BLaER1 (cell line): ENCODE measurements around the gene UBE2G2.

Experiments used
- H3K27ac ChIP-seq: shearing (Covaris generic); formaldehyde crosslinking; 2 replicates; pipeline ENCODE4 v1.8.1; 2022
- H3K27me3 ChIP-seq: shearing (Covaris generic); formaldehyde crosslinking; 2 replicates; pipeline ENCODE4 v1.8.1; 2022
- H3K36me3 ChIP-seq: shearing (Covaris generic); formaldehyde crosslinking; 2 replicates; pipeline ENCODE4 v1.8.1; 2022
- H3K4me1 ChIP-seq: shearing (Covaris generic); formaldehyde crosslinking; 2 replicates; pipeline ENCODE4 v1.8.1; 2022
- H3K4me2 ChIP-seq: shearing (Covaris generic); formaldehyde crosslinking; 2 replicates; pipeline ENCODE4 v1.8.1; 2022
- H3K4me3 ChIP-seq: shearing (Covaris generic); formaldehyde crosslinking; 2 replicates; pipeline ENCODE4 v1.8.1; 2022
- H3K9ac ChIP-seq: shearing (Covaris generic); formaldehyde crosslinking; 2 replicates; pipeline ENCODE4 v1.8.1; 2022
- H3K9me3 ChIP-seq: shearing (Covaris generic); formaldehyde crosslinking; 2 replicates; pipeline ENCODE4 v1.8.1; 2022
- H4K20me1 ChIP-seq: shearing (Covaris generic); formaldehyde crosslinking; 2 replicates; pipeline ENCODE4 v1.8.1; 2022
- Cebpa-rat ChIP-seq: shearing (Covaris generic); IDR thresholded peaks from 2 replicates; pipeline ENCODE4 v1.8.1; 2022

The UBE2G2 gene

DNA sequence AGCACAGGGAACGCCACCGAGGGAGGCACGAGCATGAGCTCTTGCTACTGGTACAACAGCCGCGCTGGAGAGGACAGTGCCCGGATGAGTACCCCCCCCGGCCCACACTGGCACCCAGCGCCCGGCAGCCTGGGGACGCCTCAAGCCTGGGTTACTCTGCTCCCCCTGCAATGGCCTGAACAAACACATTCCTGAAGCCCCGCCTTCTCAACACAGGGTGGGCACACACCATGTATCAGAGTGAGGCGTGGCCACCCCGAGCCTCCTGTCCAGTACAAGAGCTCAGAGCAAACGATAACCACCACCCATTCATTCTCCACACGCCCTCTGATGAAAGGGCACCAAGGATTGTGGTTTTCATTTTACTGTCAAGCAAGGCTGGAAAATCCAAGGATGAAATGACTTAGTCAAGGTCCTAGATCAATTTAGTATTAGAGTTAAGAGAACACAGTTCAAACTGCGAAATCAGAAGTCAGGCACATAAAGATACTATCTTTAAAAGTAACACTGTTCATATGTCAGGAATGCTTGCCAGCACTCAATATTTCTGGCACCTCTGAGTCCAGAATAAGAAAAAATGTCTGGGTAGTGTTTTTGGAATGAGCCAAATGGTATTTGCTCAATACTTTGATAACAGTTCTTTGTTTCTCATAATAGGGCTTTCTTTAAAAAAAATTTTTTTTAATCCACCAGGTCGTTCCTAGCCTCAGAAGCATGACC, 22.0 kb downstream of the UBE2G2 start:
- TF ChIP-seq Cebpa-rat: no peak
- Histone ChIP-seq H3K36me3 (peaks cover 75% of the 10 kb centered on the region), H3K4me3 (no peak overlapping the region), H4K20me1 (peaks cover 85% of the 10 kb centered on the region), H3K9me3 (0 out of 2 replicates have a peak, but pooled peaks cover 3% of the 10 kb centered on the region), H3K27ac (no peak overlapping the region), H3K27me3 (no peaks in the 10 kb centered on the region), H3K4me1 (peaks cover 36% of the 10 kb centered on the region), H3K4me2 (peak overlapping the region; percentile 52), H3K9ac (no peak overlapping the region; the same call in 1 of the 2 replicates)

DNA sequence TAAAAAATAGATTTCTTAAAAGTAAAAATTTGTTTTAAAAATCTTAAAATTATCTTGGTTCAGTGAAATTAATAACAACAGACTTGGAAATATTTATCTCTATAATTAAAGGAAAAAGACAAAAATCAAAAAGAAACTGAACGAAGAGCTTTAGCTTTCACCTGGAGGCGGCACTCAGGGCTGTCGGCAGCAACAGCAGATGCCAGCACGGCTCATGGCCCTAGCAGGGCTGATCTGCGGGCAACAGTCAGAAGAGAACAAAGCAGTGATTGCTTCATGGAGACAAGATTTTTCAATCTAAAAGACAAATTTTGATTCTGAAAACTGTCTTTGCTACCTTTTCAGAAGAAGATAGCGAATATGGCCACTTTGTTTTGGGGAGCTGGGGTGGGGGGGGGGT, 22.6 kb downstream of the UBE2G2 start:
- Histone ChIP-seq H3K4me1 (peaks cover 42% of the 10 kb centered on the region), H3K27ac (no peak overlapping the region), H3K36me3 (peaks cover 74% of the 10 kb centered on the region), H3K27me3 (no peaks in the 10 kb centered on the region), H4K20me1 (peaks cover 85% of the 10 kb centered on the region), H3K9ac (no peak overlapping the region), H3K4me2 (no peak overlapping the region), H3K4me3 (no peak overlapping the region), H3K9me3 (0 out of 2 replicates have a peak, but pooled peaks cover 3% of the 10 kb centered on the region)
- no peak for TF ChIP-seq Cebpa-rat

DNA sequence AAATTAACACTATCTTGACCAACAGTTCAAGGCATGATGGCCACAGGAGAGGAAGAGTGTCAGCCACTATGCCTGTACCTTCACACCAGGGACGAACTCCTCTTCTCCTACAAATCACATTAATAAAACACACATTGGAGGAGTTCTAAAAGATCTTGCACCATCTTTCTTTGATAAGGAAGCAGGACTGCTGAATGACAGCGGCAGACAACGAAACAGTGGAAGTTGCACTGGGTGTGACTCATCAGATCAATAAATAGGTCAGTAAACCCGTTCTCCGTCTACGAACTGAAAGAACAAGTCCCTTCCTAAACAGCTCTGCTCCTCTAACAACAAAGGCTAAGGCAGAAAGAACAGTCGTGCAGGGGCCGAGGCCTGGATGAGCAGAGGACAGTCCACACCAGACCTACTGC, 23.1 kb downstream of the UBE2G2 start:
- peaks cover 47% of the 10 kb centered on the region for H3K4me1 ChIP-seq
- H3K4me2 ChIP-seq: no peak overlapping the region
- no peak for TF ChIP-seq Cebpa-rat
- 0 out of 2 replicates have a peak, but pooled peaks cover 3% of the 10 kb centered on the region for H3K9me3 ChIP-seq
- peaks cover 84% of the 10 kb centered on the region for H4K20me1 ChIP-seq
- no peak overlapping the region for H3K27ac ChIP-seq
- H3K9ac ChIP-seq: no peak overlapping the region
- no peak overlapping the region for H3K4me3 ChIP-seq
- no peaks in the 10 kb centered on the region for H3K27me3 ChIP-seq
- peaks cover 70% of the 10 kb centered on the region for H3K36me3 ChIP-seq

DNA sequence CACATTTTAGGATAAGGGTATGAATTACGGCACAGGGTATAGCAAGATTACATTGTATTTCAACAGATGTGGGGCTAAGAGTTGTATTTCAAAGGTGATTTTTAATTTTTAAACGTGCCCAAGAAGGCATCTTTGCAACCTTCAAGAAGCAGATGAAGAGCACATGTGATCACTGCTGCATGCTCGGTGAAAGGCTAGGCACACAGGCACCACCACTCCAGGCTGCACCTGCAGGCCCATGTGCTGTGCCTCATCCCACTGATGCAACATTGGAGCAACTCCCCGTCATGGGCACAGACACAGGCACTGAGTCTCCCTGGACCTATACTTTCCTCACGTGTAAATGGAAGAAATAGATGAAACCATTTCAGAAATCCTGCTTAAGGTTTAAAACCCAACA, 23.5 kb downstream of the UBE2G2 start:
- Histone ChIP-seq H3K9me3 (no peaks in the 10 kb centered on the region), H3K36me3 (peaks cover 69% of the 10 kb centered on the region), H3K4me2 (no peak overlapping the region)

DNA sequence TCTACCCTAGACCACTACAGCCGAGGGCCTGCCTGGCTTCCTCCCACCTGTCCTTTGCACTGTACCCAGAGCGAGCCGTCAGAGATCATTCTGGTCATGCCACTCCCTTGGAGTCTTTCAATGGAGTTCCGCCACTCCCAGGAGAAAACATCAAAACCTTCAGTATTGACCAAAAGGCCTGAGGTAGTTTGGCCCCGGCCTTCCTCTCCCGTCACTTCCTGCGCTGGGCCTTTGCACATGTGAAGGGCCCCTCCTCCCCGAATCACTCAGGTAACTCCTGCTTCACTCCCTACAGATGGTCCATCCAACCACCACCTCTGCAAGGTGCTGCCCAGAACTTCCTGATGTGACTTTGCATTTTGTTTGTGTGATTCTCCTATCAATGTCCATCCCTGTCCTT, 26.6 kb downstream of the UBE2G2 start:
- Histone ChIP-seq H3K4me1 (peaks cover 59% of the 10 kb centered on the region), H3K9ac (no peak overlapping the region), H3K4me3 (no peak overlapping the region), H3K27me3 (no peaks in the 10 kb centered on the region), H3K4me2 (no peak overlapping the region), H3K36me3 (peaks cover 79% of the 10 kb centered on the region), H3K9me3 (no peaks in the 10 kb centered on the region), H4K20me1 (peaks cover 82% of the 10 kb centered on the region), H3K27ac (no peak overlapping the region)
- no peak for TF ChIP-seq Cebpa-rat

More for the DNA sequence above, 23.5 kb downstream of the UBE2G2 start:
- H3K4me1 ChIP-seq: peaks cover 51% of the 10 kb centered on the region
- H4K20me1 ChIP-seq: peaks cover 84% of the 10 kb centered on the region
- no peak overlapping the region for H3K27ac ChIP-seq
- no peaks in the 10 kb centered on the region for H3K27me3 ChIP-seq
- no peak overlapping the region for H3K4me3 ChIP-seq
- H3K9ac ChIP-seq: no peak overlapping the region
- no peak for TF ChIP-seq Cebpa-rat

DNA sequence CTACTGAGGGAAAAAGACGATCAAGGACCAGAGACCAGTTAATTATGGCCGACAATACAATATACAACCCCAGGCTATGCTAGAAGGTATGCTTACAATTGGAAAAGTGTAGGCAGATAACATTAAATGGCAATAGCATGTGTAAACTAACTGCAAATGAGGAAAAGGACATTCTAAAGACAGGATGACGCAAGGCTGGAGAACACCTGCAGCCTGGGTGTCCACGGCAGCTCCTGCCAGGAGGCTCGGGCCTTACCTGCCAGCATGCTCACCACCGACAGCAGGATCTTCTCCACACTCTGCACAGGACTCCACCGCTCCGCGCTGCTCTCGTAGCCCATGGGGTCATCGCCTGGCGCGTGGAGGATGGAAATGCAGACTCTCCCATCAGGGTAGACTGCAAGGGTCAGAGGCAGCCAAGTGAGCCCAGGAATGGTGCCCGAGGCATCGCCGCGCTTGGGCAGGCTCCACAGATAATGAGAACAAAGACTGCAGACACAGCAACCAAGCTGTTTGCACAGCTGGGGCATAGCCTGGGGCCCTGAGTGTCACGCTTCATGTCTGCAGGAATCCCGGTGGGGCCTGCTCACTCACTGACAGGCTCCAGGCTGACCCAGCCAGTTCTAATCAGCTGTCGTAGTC, 28.2 kb downstream of the UBE2G2 start:
- Histone ChIP-seq H3K4me2 (peak overlapping the region; percentile 84), H3K4me1 (peaks cover 64% of the 10 kb centered on the region), H3K27me3 (no peaks in the 10 kb centered on the region), H4K20me1 (peaks cover 82% of the 10 kb centered on the region), H3K36me3 (peaks cover 74% of the 10 kb centered on the region), H3K9me3 (no peaks in the 10 kb centered on the region), H3K27ac (peak overlapping the region; percentile 35; the same call in 1 of the 2 replicates), H3K4me3 (no peak overlapping the region), H3K9ac (no peak overlapping the region)
- TF ChIP-seq Cebpa-rat: no peak

DNA sequence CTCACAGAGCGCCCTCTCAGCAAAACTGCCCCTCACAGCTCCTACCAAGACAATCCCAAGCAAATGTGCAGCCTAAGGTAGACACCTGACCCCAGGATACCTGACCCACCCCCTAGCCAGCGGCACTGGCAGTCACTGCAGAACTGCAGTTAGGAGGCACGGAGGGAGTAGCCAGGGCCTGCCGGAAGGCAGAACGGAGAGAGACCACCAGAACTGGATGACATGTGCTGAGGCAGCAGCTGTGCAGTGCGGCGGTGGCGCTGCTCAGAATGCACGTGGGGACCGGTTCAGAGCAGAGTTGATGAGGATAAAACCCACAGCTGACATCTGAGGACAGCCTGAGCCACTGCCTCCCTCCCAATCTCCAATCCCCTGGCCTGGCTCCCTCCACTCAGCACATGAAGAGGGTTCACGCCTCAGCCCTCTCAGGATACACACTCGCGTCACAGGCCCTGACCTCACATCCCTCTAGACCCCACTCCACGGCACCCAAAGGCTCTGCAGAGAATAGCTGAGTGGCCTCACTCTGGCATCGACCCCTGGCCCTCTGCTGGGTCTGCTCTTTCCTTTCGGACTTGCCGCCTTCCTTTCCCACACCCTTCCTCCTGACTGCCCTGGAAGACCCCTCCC, 29.6 kb downstream of the UBE2G2 start:
- H3K27me3 ChIP-seq: no peaks in the 10 kb centered on the region
- peaks cover 75% of the 10 kb centered on the region for H3K4me1 ChIP-seq
- H4K20me1 ChIP-seq: peaks cover 91% of the 10 kb centered on the region
- TF ChIP-seq Cebpa-rat: no peak
- H3K9me3 ChIP-seq: no peaks in the 10 kb centered on the region
- 0 out of 2 replicates have a peak overlapping the region, but pooled peaks have one; percentile 1 for H3K27ac ChIP-seq
- peaks cover 60% of the 10 kb centered on the region for H3K36me3 ChIP-seq
- no peak overlapping the region for H3K9ac ChIP-seq
- H3K4me2 ChIP-seq: no peak overlapping the region
- no peak overlapping the region for H3K4me3 ChIP-seq

DNA sequence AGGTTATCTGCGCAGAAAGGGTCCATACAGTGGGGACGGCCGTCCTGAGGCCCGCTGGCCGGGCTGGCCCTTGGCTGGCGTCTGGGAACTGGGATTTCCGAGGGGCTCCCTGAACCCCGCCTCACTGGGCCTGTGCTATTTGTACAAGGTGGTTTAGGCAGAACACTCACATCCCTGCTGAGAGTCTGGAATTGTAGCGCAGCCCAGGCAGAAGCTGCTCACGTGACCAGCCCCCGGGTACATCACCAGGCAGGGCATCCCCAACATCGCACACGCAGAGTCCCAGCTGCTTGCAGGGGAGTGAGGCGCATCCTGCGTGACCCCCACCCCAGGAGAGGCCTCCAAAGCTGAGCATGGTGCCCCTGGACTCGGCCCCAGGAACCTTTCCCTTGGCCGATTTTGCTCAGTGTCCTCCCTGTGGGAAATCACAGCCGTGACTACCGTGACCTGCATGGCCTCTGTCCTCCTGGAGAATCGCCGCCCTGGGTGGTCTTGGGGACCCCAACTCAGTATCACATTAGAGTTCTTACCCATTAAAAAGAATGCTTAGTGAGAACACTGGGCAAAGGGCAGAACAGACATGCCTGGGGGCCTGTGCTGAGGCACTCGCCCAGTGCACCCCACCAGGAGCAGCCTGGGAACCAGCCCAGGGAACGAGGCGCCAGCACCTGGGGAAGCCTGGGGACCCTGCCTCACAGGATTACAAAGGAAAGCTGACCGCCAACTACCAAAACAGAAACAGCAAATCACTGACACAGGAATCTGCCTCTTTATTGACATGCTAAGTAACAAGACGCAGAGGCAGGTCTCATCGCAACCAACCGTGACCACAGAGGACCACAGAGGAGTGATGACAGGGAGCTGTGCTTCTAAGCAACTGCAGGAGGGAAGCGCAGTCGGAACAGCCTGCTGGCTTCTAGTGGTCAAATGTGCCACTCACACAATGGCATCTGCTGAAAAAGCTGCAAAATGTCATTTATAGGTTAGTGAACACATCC, 33.5 kb downstream of the UBE2G2 start:
- Histone ChIP-seq H3K4me1 (peaks cover 80% of the 10 kb centered on the region), H3K27ac (no peak overlapping the region), H3K27me3 (no peaks in the 10 kb centered on the region), H4K20me1 (peaks cover 66% of the 10 kb centered on the region), H3K36me3 (peaks cover 33% of the 10 kb centered on the region), H3K9ac (no peak overlapping the region), H3K4me3 (no peak overlapping the region), H3K4me2 (peak overlapping the region; percentile 84), H3K9me3 (no peaks in the 10 kb centered on the region)
- TF ChIP-seq Cebpa-rat: no peak

DNA sequence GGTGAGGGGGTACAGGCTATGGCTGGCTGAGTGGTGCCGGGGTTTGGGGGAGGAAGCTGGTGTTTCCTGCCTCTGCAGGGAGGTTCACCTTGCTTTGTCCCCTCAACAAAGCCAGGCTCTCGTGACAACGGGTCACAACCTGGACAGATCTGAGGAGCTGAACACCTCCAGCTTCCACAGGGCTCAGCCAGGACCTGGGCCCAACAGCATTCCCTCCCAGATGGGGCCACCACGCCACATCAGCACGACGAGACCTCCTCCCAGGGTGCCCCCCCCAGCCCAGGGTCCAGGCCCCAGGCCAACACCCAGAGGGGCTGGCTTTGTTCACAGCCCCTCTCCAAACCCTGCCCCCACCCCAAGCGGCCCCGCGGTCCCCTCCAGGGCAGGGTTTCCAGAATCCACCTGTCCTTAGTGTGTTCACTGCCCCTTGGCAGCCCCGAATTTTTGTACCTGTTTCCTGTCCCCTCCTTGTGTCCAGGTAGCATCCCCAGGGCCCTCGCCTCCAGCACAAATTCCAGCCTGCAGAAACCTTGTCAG, 34.7 kb downstream of the UBE2G2 start:
- Histone ChIP-seq H3K9me3 (no peaks in the 10 kb centered on the region), H4K20me1 (peaks cover 53% of the 10 kb centered on the region), H3K27ac (peak overlapping the region; percentile 38; the same call in 1 of the 2 replicates), H3K4me1 (peaks cover 68% of the 10 kb centered on the region), H3K27me3 (no peaks in the 10 kb centered on the region), H3K9ac (no peak overlapping the region), H3K4me3 (no peak overlapping the region), H3K4me2 (peak overlapping the region; percentile 84), H3K36me3 (peaks cover 21% of the 10 kb centered on the region)
- TF ChIP-seq Cebpa-rat: no peak
